WTC11 (cell line): ENCODE data around the gene WFDC6.
"Not testable (repeated sequence)": the region's sequence is repeated elsewhere in the genome, so short reads cannot be mapped to it uniquely, and the experiment has no call there.

Experiments used
- ARID4B ChIP-seq: sonication (generic); formaldehyde crosslinking; IDR thresholded peaks from 2 replicates; pipeline ENCODE4 v1.8.0; 2023; ENCODE audit warnings: missing genetic modification reagents, mild to moderate bottlenecking, borderline replicate concordance
- ATF3 ChIP-seq: sonication (generic); formaldehyde crosslinking; conservative IDR thresholded peaks from 2 replicates; pipeline ENCODE4 v1.8.1; 2022; ENCODE audit warnings: mild to moderate bottlenecking, missing genetic modification reagents
- CTCF ChIP-seq: fragments of 200-600 bp; IDR thresholded peaks from 2 replicates; pipeline ENCODE4 v1.8.0; 2022; ENCODE audit warnings: antibody characterized with exemption
- ESRRA ChIP-seq: sonication (generic); formaldehyde crosslinking; IDR thresholded peaks from 2 replicates; pipeline ENCODE4 v1.8.1; 2022; ENCODE audit warnings: mild to moderate bottlenecking, missing genetic modification reagents, borderline replicate concordance
- FOXP4 ChIP-seq: sonication (generic); formaldehyde crosslinking; IDR thresholded peaks from 2 replicates; pipeline ENCODE4 v1.8.0; 2022; ENCODE audit warnings: mild to moderate bottlenecking, missing genetic modification reagents
- JUN ChIP-seq: sonication (generic); formaldehyde crosslinking; IDR thresholded peaks from 2 replicates; pipeline ENCODE4 v1.8.0; 2023; ENCODE audit warnings: mild to moderate bottlenecking, missing genetic modification reagents
- MXD4 ChIP-seq: fragments of 250-450 bp; sonication (Bioruptor Pico); IDR thresholded peaks from 2 replicates; pipeline ENCODE4 v1.8.0; 2021; ENCODE audit warnings: mild to moderate bottlenecking, moderate library complexity, borderline replicate concordance
- PREB ChIP-seq: sonication (generic); formaldehyde crosslinking; IDR thresholded peaks from 2 replicates; pipeline ENCODE4 v1.8.1; 2022; ENCODE audit warnings: mild to moderate bottlenecking, missing genetic modification reagents, moderate library complexity, borderline replicate concordance
- SMAD3 ChIP-seq: sonication (generic); formaldehyde crosslinking; IDR thresholded peaks from 2 replicates; pipeline ENCODE4 v1.8.0; 2022; ENCODE audit warnings: missing genetic modification reagents, mild to moderate bottlenecking, borderline replicate concordance
- TEAD4 ChIP-seq: sonication (generic); formaldehyde crosslinking; IDR thresholded peaks from 2 replicates; pipeline ENCODE4 v1.8.0; 2022; ENCODE audit warnings: mild to moderate bottlenecking, missing genetic modification reagents
- ZBTB21 ChIP-seq: sonication (generic); formaldehyde crosslinking; IDR thresholded peaks from 2 replicates; pipeline ENCODE4 v1.8.1; 2023; ENCODE audit warnings: mild to moderate bottlenecking, missing genetic modification reagents, borderline replicate concordance
- ZNF263 ChIP-seq: sonication (generic); formaldehyde crosslinking; IDR thresholded peaks from 2 replicates; pipeline ENCODE4 v1.8.1; 2022; ENCODE audit warnings: low read depth, mild to moderate bottlenecking, moderate library complexity, missing genetic modification reagents
- ZNF512 ChIP-seq: sonication (generic); formaldehyde crosslinking; IDR thresholded peaks from 2 replicates; pipeline ENCODE4 v1.8.1; 2022; ENCODE audit warnings: missing genetic modification reagents, borderline replicate concordance

- TF ChIP-seq ESRRA (CRISPR knock-in tag); CTCF; ARID4B; TEAD4 (CRISPR knock-in tag); MXD4; ATF3 (CRISPR knock-in tag); FOXP4 (CRISPR knock-in tag); JUN (CRISPR knock-in tag); PREB (CRISPR knock-in tag); ZBTB21 (CRISPR knock-in tag); ZNF512; ZNF263; SMAD3 (CRISPR knock-in tag): not testable (repeated sequence)
These were observed 45.0 kb upstream of the WFDC6 start for GRCh38 chr20:45584294-45584693.
